Measurements from ENCODE around the gene ANKRD6. TPM values are rescaled to one million over a fixed set of nuclear protein-coding genes. Genes with fewer than 3 reads are reported as not detected.

The ANKRD6 gene
- total RNA-seq, 1 experiment from 2014 or later: 14.7 TPM

DNA sequence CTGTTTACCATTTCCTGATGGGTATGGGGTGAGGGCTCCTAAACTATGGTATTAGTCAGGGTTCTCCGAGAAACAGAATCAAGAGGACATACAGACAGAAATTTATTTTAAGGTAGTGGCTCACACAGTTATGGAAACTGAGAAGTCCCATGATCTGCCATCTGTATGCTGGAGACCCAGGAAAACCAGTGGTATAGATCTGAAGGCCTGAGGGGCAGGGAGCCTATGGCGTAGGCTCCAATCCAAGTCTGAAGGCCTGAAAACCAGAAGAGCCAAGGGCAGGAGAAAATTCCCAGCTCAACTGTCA is 93.6 kb downstream of the ANKRD6 start:
- Mint-ChIP-seq H3K27me3 (ENCODE audit: unreplicated experiment) (no peaks in the 10 kb centered on the region), H3K27ac (ENCODE audit: unreplicated experiment) (no peak overlapping the region), H3K4me3 (ENCODE audit: low read depth, unreplicated experiment) (no peak overlapping the region), H3K4me1 (ENCODE audit: low read depth, unreplicated experiment) (no peaks in the 10 kb centered on the region), H3K36me3 (ENCODE audit: insufficient read depth, unreplicated experiment) (no peaks in the 10 kb centered on the region), H3K9me3 (ENCODE audit: low read depth, unreplicated experiment) (no peaks in the 10 kb centered on the region)
- BruUV-seq (replicated peaks): no TSS peak
- no peak for DNase-seq
- TF ChIP-seq, protein P1, sequence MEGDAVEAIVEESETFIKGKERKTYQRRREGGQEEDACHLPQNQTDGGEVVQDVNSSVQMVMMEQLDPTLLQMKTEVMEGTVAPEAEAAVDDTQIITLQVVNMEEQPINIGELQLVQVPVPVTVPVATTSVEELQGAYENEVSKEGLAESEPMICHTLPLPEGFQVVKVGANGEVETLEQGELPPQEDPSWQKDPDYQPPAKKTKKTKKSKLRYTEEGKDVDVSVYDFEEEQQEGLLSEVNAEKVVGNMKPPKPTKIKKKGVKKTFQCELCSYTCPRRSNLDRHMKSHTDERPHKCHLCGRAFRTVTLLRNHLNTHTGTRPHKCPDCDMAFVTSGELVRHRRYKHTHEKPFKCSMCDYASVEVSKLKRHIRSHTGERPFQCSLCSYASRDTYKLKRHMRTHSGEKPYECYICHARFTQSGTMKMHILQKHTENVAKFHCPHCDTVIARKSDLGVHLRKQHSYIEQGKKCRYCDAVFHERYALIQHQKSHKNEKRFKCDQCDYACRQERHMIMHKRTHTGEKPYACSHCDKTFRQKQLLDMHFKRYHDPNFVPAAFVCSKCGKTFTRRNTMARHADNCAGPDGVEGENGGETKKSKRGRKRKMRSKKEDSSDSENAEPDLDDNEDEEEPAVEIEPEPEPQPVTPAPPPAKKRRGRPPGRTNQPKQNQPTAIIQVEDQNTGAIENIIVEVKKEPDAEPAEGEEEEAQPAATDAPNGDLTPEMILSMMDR (IDR thresholded peaks at IDR 0.05; ENCODE audit: unreplicated experiment): no peak
- CTCF ChIA-PET: interaction anchor here (0.6 kb wide), 1 partner anchor 277 kb away, joined by 5 read pairs; no protein-coding TSS in a partner anchor
- intact Hi-C loops (cut with micrococcal nuclease; ENCODE audit: unreplicated experiment): no loop called here

DNA sequence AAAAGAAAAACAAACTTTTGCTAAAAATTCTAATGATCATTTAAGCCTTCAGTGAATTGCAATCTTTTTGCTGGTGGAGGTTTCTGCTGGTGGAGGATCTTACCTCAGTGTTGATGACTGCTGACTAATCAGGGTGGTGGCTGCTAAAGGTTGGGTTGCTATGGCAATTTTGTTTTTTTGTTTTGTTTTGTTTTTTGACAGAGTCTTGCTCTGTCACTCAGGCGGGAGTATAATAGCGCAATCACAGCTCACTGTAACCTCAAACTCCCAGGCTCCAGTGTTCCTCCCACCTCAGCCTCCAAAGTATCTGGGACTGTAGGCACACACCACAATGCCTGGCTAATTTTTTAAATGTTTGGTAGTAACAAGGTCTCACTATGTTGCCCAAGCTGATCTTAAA is 94.7 kb downstream of the ANKRD6 start:
- CTCF ChIA-PET: interaction anchor here (0.7 kb wide), 1 partner anchor 377 kb away, joined by 3 read pairs; no protein-coding TSS in a partner anchor
- DNase-seq: no peak

DNA sequence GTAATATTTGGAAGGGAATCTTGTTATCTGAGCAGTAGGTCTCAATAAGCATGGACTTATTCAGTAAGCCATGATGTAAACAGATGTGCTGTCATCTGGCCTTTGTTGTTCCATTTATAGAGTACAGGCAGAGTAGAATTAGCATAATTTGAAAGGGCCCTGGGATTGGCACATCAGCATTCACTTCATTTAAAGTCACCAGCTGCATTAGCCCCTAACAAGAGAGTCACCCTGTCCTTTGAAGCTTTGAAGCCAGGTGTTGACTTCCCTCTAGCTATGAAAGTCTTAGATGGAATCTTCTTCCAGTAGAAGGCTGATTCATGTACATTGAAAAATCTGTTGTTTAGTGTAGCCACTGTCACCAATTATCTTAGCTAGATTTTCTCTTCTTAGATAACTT is 95.9 kb downstream of the ANKRD6 start:
- intact Hi-C loops (cut with micrococcal nuclease; ENCODE audit: unreplicated experiment): no loop called here
- CTCF ChIA-PET: interaction anchor here (0.6 kb wide), 1 partner anchor 552 kb away, joined by 3 read pairs; no protein-coding TSS in a partner anchor
- no peak overlapping the region for H3K27ac Mint-ChIP-seq (ENCODE audit: unreplicated experiment)
- DNase-seq: no peak
- no peaks in the 10 kb centered on the region for H3K36me3 Mint-ChIP-seq (ENCODE audit: insufficient read depth, unreplicated experiment)
- no peak overlapping the region for H3K4me3 Mint-ChIP-seq (ENCODE audit: low read depth, unreplicated experiment)
- TF ChIP-seq, protein P1 (IDR thresholded peaks at IDR 0.05; ENCODE audit: unreplicated experiment): no peak
- H3K4me1 Mint-ChIP-seq (ENCODE audit: low read depth, unreplicated experiment): no peaks in the 10 kb centered on the region
- no TSS peak for BruUV-seq (replicated peaks)
- H3K27me3 Mint-ChIP-seq (ENCODE audit: unreplicated experiment): no peaks in the 10 kb centered on the region
- H3K9me3 Mint-ChIP-seq (ENCODE audit: low read depth, unreplicated experiment): no peaks in the 10 kb centered on the region

More for the DNA sequence above, 94.7 kb downstream of the ANKRD6 start:
- no TSS peak for BruUV-seq (replicated peaks)
- H3K27ac Mint-ChIP-seq (ENCODE audit: unreplicated experiment): no peak overlapping the region
- no peak overlapping the region for H3K4me3 Mint-ChIP-seq (ENCODE audit: low read depth, unreplicated experiment)
- intact Hi-C loops (cut with micrococcal nuclease; ENCODE audit: unreplicated experiment): no loop called here
- H3K36me3 Mint-ChIP-seq (ENCODE audit: insufficient read depth, unreplicated experiment): no peaks in the 10 kb centered on the region
- no peaks in the 10 kb centered on the region for H3K9me3 Mint-ChIP-seq (ENCODE audit: low read depth, unreplicated experiment)
- H3K27me3 Mint-ChIP-seq (ENCODE audit: unreplicated experiment): no peaks in the 10 kb centered on the region
- no peaks in the 10 kb centered on the region for H3K4me1 Mint-ChIP-seq (ENCODE audit: low read depth, unreplicated experiment)
- TF ChIP-seq, protein P1 (IDR thresholded peaks at IDR 0.05; ENCODE audit: unreplicated experiment): no peak

DNA sequence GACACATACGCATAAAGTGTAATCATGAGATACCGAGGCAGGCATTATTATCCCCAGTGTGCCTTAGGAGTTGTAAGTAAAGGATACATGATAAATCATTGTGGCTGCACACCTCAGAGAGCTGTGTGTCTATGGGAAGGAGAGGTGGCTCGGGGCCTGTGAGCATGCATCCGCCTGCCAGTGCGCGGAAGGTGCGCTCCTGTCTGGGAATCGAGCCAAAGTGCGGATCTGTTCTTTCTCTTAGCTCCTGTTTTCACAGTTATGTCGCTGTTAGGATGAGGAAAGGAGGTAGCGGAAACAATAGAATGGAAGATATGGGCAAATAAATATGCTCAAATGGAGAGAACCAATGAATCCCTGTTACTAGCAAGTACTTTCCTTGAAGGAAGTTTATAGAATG is 98.0 kb downstream of the ANKRD6 start:
- DNase-seq: no peak
- no peaks in the 10 kb centered on the region for H3K36me3 Mint-ChIP-seq (ENCODE audit: insufficient read depth, unreplicated experiment)
- H3K4me1 Mint-ChIP-seq (ENCODE audit: low read depth, unreplicated experiment): no peaks in the 10 kb centered on the region
- CTCF ChIA-PET: no interaction called here
- BruUV-seq (replicated peaks): no TSS peak
- TF ChIP-seq, protein P1 (IDR thresholded peaks at IDR 0.05; ENCODE audit: unreplicated experiment): no peak
- no peak overlapping the region for H3K4me3 Mint-ChIP-seq (ENCODE audit: low read depth, unreplicated experiment)
- H3K9me3 Mint-ChIP-seq (ENCODE audit: low read depth, unreplicated experiment): no peaks in the 10 kb centered on the region
- intact Hi-C loops (cut with micrococcal nuclease; ENCODE audit: unreplicated experiment): no loop called here
- H3K27me3 Mint-ChIP-seq (ENCODE audit: unreplicated experiment): no peaks in the 10 kb centered on the region
- no peak overlapping the region for H3K27ac Mint-ChIP-seq (ENCODE audit: unreplicated experiment)
